MCF 10A (cell line): ENCODE measurements around the gene DAB2. TPM values are rescaled to one million over a fixed set of nuclear protein-coding genes. Genes with fewer than 3 reads are reported as not detected.

Experiments used
- BruUV-seq: library from RNA; stranded (reverse); fragments of 400-500 nt; replicated peaks from 2 replicates; lab custom pipeline; 2021; lab: Mats Ljungman, UMichigan
- CTCF ChIA-PET: fragments of 300-600 bp; sonication (Branson Sonifier 250); formaldehyde crosslinking; extraction: SDS; loops from one replicate; lab custom pipeline; 2021; ENCODE audit warnings: antibody characterized with exemption, inconsistent platforms; lab: Yijun Ruan, JAX
- POLR2A ChIA-PET: fragments of 300-600, 350-650 bp; sonication (Branson Sonifier 250); formaldehyde crosslinking; extraction: SDS; loops from one replicate; lab custom pipeline; 2020; ENCODE audit warnings: antibody characterized with exemption, inconsistent platforms; lab: Yijun Ruan, JAX
- DNase-seq: peaks from one replicate; pipeline ENCODE4 v3.0.0-alpha.2; 2018; ENCODE audit not compliant: unreplicated experiment
- H3K27ac Mint-ChIP-seq: one replicate; pipeline ENCODE4 v1.8.0; 2022; ENCODE audit warnings: mild to moderate bottlenecking, low read depth, mixed read lengths; ENCODE audit not compliant: unreplicated experiment
- H3K27me3 Mint-ChIP-seq: one replicate; pipeline ENCODE4 v1.8.0; 2022; ENCODE audit warnings: mixed read lengths; ENCODE audit not compliant: insufficient read depth, unreplicated experiment
- H3K36me3 Mint-ChIP-seq: one replicate; pipeline ENCODE4 v1.8.0; 2022; ENCODE audit warnings: mild to moderate bottlenecking, moderate library complexity, mixed read lengths; ENCODE audit not compliant: insufficient read depth, unreplicated experiment
- H3K4me1 Mint-ChIP-seq: one replicate; pipeline ENCODE4 v1.8.0; 2022; ENCODE audit warnings: mixed read lengths; ENCODE audit not compliant: insufficient read depth, unreplicated experiment
- H3K4me3 Mint-ChIP-seq: one replicate; pipeline ENCODE4 v1.8.0; 2022; ENCODE audit warnings: mild to moderate bottlenecking, moderate library complexity, mixed read lengths; ENCODE audit not compliant: unreplicated experiment
- H3K9me3 Mint-ChIP-seq: one replicate; pipeline ENCODE4 v1.8.0; 2022; ENCODE audit warnings: mixed read lengths; ENCODE audit not compliant: unreplicated experiment
- intact Hi-C: fragments of 100-400 bp; cut with micrococcal nuclease; formaldehyde crosslinking; loops from 2 replicates; pipeline ENCODE4 v1.14.1; 2022
- total RNA-seq: library from RNA; stranded (reverse); gene quantifications from 2 replicates; pipeline ENCODE4 v1.2.3, GENCODE V29; 2022
- TF ChIP-seq, protein P1 (sequence below): fragments of 200-600 bp; IDR thresholded peaks from one replicate; pipeline ENCODE4 v1.8.0; 2022; ENCODE audit warnings: antibody characterized with exemption, mild to moderate bottlenecking; ENCODE audit not compliant: unreplicated experiment

Gene DAB2
- total RNA-seq, 1 experiment from 2014 or later, result 0.68 TPM

DNA sequence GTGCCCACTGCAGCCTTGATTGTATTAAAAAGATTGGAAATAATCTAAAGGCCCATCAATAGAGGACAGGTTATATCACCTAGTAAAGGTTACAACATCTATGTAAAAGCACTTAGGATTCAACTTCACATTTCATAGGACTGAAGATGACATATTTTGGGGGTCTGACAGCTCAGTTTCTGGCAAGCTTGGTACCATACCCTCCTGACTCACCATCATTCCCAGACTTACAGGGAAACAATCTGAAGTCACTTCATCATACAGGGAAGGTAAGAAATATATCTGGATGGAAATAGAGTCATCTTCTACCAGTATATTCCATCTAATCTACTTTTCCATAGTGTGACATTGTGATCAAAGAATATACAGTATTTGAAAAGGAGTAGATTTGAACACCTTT is 28.8 kb upstream of the DAB2 start:
- Mint-ChIP-seq H3K27me3 (peaks cover 33% of the 10 kb centered on the region), H3K36me3 (no peaks in the 10 kb centered on the region), H3K9me3 (no peaks in the 10 kb centered on the region), H3K4me3 (no peak overlapping the region), H3K27ac (no peak overlapping the region), H3K4me1 (no peaks in the 10 kb centered on the region)
- ChIA-PET CTCF (interaction anchor here (0.7 to 1.0 kb wide), 2 partner anchors 23 to 1399 kb away, joined by 3 read pairs; no protein-coding TSS in a partner anchor), POLR2A (no interaction called here)
- TF ChIP-seq, protein P1, sequence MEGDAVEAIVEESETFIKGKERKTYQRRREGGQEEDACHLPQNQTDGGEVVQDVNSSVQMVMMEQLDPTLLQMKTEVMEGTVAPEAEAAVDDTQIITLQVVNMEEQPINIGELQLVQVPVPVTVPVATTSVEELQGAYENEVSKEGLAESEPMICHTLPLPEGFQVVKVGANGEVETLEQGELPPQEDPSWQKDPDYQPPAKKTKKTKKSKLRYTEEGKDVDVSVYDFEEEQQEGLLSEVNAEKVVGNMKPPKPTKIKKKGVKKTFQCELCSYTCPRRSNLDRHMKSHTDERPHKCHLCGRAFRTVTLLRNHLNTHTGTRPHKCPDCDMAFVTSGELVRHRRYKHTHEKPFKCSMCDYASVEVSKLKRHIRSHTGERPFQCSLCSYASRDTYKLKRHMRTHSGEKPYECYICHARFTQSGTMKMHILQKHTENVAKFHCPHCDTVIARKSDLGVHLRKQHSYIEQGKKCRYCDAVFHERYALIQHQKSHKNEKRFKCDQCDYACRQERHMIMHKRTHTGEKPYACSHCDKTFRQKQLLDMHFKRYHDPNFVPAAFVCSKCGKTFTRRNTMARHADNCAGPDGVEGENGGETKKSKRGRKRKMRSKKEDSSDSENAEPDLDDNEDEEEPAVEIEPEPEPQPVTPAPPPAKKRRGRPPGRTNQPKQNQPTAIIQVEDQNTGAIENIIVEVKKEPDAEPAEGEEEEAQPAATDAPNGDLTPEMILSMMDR, result no peak
- BruUV-seq, result no TSS peak
- intact Hi-C loops, result no loop called here
- DNase-seq, result no peak

DNA sequence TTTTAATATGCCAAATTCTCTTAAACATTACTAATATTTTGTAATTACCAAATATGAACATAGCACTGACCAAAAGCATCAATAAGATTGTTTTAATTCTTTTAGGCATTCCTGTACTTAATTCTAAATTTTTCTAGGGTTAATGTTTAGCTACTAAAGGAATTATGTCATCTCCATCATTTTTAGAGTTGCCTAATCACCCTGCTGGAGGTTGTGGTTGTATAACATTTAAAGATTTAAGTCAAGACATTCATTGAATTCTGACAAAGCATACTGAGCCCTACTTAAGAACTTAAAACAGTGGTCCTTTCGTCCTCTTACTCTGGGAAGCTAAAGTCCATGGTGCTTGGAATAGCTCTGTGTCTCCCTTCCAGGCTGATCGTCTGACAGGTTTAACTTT is 28.1 kb upstream of the DAB2 start:
- intact Hi-C loops, result no loop called here
- CTCF ChIA-PET, result interaction anchor here (0.6 to 1.1 kb wide), 3 partner anchors 23 to 1071 kb away, joined by 3 read pairs; no protein-coding TSS in a partner anchor

DNA sequence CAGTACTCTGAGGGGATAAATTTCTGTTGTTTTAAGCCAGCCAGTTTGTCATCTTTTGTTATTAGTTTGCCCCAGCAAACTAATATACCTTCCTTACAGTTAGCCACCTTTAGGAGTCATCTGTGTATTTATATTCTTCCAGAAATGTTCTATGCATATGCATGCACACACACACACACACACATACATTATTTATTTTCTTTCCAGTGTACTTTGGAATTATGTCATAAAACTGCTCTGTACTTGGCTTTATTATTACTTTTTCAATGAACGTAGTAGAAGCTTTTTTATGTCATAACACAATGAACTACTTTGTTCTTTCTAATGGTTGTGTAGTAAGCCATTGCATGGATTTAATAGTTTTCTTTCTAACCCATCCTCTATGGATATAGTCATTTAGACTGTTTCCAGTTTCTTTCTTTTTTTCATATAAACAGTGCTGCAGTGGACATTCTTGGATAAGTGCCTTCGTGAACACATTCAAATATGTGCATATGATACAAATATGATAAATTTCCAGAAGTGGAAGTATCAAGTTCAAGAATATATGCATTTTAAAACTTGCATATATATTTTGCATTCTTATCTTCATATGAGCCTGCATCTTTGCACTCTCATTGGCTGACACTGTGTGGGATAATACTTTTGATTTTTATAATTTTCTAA is 26.6 kb upstream of the DAB2 start:
- Mint-ChIP-seq H3K4me1 (no peaks in the 10 kb centered on the region), H3K9me3 (no peaks in the 10 kb centered on the region), H3K4me3 (no peak overlapping the region), H3K27me3 (peaks cover 12% of the 10 kb centered on the region), H3K27ac (no peak overlapping the region), H3K36me3 (no peaks in the 10 kb centered on the region)
- ChIA-PET POLR2A (no interaction called here), CTCF (interaction anchor here (0.5 to 0.7 kb wide), 3 partner anchors 27 to 670 kb away, joined by 3 to 5 read pairs (median 3); partner anchors contain the start of gene DAB2)
- intact Hi-C loops, result no loop called here
- TF ChIP-seq, protein P1, result no peak
- no peak for DNase-seq
- BruUV-seq, result no TSS peak

More for the DNA sequence above, 28.1 kb upstream of the DAB2 start:
- Mint-ChIP-seq H3K36me3 (no peaks in the 10 kb centered on the region), H3K27me3 (peaks cover 27% of the 10 kb centered on the region), H3K9me3 (no peaks in the 10 kb centered on the region), H3K4me3 (no peak overlapping the region), H3K27ac (no peak overlapping the region), H3K4me1 (no peaks in the 10 kb centered on the region)
- no TSS peak for BruUV-seq
- TF ChIP-seq, protein P1, result no peak
- no peak for DNase-seq
- POLR2A ChIA-PET, result interaction anchor here (0.6 to 1.2 kb wide), 2 partner anchors 9 to 55 kb away, joined by 3 to 4 read pairs; no protein-coding TSS in a partner anchor

DNA sequence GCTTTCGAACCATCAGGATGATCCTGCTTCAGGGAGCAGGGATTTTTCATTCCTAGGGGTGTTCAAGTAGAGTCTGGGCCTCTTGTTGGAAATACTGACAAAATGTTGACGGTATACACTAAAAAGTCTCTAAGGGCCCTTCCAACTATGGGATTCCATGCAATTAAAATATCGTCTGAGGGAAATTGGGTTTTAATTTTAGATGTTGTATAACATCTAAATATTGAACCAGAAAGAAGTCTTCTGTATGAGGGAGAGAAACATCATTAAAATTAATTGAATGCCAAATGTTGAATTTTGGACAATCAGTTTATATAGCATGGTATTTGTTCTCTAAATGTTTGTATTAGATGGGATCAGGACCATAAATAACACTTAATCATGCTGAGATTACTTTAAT is 25.7 kb upstream of the DAB2 start:
- H3K27me3 Mint-ChIP-seq, result peaks cover 3% of the 10 kb centered on the region
- TF ChIP-seq, protein P1, result no peak
- CTCF ChIA-PET, result no interaction called here
- H3K4me1 Mint-ChIP-seq, result no peaks in the 10 kb centered on the region
- no peaks in the 10 kb centered on the region for H3K9me3 Mint-ChIP-seq
- H3K27ac Mint-ChIP-seq, result no peak overlapping the region
- intact Hi-C loops, result no loop called here
- POLR2A ChIA-PET, result no interaction called here
- no peaks in the 10 kb centered on the region for H3K36me3 Mint-ChIP-seq
- no peak for DNase-seq
- BruUV-seq, result no TSS peak
- H3K4me3 Mint-ChIP-seq, result no peak overlapping the region
